ENCODE measurements around the gene CCM2. TPM values are rescaled to one million over a fixed set of nuclear protein-coding genes. Genes with fewer than 3 reads are reported as not detected.

Gene CCM2
- total and polyA plus RNA-seq, 2 experiments from 2014 or later: 24.9 to 40.1 TPM

DNA sequence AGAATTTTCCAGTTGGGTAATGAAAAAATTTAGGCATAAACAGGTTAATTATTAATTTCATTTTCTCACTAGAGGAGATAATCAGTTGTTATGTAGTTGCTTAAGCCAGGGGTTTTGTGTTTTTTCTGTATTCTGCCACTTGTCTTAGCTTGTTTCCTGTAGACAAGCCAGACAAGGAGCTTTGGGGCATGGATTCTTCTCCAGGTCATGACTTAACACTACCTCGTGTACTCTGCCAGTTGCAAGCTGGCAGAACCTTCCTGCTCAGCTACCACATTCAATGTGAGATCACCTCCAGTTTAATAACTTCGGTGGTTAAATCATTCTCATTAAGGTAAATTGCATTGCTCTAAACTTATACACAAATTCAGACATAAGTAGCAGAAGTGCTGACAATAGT lies 1.8 kb downstream of the CCM2 start:
- H3F3A ChIP-seq (replicated peaks; ENCODE audit: low read depth): peaks cover 8% of the 10 kb centered on the region; the same call in 1 of the 2 replicates
- peak overlapping the region; percentile 82 for H3K4me2 ChIP-seq
- H3K4me3 ChIP-seq: peak overlapping the region; percentile 70; the same call in 1 of the 2 replicates
- H2AFZ ChIP-seq: no peak overlapping the region
- Mint-ChIP-seq H3K9me3 (no peaks in the 10 kb centered on the region), H3K27ac (no peak overlapping the region), H3K27me3 (ENCODE audit: insufficient read depth, low read depth, poor library complexity) (peaks cover 12% of the 10 kb centered on the region), H3K4me3 (no peak overlapping the region), H3K36me3 (ENCODE audit: low read depth) (peaks cover 5% of the 10 kb centered on the region; the same call in 1 of the 3 replicates), H3K4me1 (peaks cover 11% of the 10 kb centered on the region; the same call in 2 of the 3 replicates)
- ATAC-seq: no peak
- H3K9me2 ChIP-seq (ENCODE audit: insufficient read depth): no peaks in the 10 kb centered on the region
- peaks cover 49% of the 10 kb centered on the region for H3K79me2 ChIP-seq (replicated peaks; ENCODE audit: insufficient read depth)
- peaks cover 12% of the 10 kb centered on the region for H4K20me1 ChIP-seq (replicated peaks; ENCODE audit: insufficient read depth)
- no peaks in the 10 kb centered on the region for H3K36me3 ChIP-seq (ENCODE audit: insufficient read depth)
- H3K27me3 ChIP-seq (ENCODE audit: insufficient read depth): no peaks in the 10 kb centered on the region
- DNase-seq (ENCODE audit: low spot score): no peak
- peaks cover 13% of the 10 kb centered on the region for H3K4me1 ChIP-seq (ENCODE audit: insufficient read depth)
- TF ChIP-seq, protein P1, sequence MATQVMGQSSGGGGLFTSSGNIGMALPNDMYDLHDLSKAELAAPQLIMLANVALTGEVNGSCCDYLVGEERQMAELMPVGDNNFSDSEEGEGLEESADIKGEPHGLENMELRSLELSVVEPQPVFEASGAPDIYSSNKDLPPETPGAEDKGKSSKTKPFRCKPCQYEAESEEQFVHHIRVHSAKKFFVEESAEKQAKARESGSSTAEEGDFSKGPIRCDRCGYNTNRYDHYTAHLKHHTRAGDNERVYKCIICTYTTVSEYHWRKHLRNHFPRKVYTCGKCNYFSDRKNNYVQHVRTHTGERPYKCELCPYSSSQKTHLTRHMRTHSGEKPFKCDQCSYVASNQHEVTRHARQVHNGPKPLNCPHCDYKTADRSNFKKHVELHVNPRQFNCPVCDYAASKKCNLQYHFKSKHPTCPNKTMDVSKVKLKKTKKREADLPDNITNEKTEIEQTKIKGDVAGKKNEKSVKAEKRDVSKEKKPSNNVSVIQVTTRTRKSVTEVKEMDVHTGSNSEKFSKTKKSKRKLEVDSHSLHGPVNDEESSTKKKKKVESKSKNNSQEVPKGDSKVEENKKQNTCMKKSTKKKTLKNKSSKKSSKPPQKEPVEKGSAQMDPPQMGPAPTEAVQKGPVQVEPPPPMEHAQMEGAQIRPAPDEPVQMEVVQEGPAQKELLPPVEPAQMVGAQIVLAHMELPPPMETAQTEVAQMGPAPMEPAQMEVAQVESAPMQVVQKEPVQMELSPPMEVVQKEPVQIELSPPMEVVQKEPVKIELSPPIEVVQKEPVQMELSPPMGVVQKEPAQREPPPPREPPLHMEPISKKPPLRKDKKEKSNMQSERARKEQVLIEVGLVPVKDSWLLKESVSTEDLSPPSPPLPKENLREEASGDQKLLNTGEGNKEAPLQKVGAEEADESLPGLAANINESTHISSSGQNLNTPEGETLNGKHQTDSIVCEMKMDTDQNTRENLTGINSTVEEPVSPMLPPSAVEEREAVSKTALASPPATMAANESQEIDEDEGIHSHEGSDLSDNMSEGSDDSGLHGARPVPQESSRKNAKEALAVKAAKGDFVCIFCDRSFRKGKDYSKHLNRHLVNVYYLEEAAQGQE (IDR thresholded peaks at IDR 0.05; ENCODE audit: unreplicated experiment): no peak
- TF ChIP-seq, protein P2, sequence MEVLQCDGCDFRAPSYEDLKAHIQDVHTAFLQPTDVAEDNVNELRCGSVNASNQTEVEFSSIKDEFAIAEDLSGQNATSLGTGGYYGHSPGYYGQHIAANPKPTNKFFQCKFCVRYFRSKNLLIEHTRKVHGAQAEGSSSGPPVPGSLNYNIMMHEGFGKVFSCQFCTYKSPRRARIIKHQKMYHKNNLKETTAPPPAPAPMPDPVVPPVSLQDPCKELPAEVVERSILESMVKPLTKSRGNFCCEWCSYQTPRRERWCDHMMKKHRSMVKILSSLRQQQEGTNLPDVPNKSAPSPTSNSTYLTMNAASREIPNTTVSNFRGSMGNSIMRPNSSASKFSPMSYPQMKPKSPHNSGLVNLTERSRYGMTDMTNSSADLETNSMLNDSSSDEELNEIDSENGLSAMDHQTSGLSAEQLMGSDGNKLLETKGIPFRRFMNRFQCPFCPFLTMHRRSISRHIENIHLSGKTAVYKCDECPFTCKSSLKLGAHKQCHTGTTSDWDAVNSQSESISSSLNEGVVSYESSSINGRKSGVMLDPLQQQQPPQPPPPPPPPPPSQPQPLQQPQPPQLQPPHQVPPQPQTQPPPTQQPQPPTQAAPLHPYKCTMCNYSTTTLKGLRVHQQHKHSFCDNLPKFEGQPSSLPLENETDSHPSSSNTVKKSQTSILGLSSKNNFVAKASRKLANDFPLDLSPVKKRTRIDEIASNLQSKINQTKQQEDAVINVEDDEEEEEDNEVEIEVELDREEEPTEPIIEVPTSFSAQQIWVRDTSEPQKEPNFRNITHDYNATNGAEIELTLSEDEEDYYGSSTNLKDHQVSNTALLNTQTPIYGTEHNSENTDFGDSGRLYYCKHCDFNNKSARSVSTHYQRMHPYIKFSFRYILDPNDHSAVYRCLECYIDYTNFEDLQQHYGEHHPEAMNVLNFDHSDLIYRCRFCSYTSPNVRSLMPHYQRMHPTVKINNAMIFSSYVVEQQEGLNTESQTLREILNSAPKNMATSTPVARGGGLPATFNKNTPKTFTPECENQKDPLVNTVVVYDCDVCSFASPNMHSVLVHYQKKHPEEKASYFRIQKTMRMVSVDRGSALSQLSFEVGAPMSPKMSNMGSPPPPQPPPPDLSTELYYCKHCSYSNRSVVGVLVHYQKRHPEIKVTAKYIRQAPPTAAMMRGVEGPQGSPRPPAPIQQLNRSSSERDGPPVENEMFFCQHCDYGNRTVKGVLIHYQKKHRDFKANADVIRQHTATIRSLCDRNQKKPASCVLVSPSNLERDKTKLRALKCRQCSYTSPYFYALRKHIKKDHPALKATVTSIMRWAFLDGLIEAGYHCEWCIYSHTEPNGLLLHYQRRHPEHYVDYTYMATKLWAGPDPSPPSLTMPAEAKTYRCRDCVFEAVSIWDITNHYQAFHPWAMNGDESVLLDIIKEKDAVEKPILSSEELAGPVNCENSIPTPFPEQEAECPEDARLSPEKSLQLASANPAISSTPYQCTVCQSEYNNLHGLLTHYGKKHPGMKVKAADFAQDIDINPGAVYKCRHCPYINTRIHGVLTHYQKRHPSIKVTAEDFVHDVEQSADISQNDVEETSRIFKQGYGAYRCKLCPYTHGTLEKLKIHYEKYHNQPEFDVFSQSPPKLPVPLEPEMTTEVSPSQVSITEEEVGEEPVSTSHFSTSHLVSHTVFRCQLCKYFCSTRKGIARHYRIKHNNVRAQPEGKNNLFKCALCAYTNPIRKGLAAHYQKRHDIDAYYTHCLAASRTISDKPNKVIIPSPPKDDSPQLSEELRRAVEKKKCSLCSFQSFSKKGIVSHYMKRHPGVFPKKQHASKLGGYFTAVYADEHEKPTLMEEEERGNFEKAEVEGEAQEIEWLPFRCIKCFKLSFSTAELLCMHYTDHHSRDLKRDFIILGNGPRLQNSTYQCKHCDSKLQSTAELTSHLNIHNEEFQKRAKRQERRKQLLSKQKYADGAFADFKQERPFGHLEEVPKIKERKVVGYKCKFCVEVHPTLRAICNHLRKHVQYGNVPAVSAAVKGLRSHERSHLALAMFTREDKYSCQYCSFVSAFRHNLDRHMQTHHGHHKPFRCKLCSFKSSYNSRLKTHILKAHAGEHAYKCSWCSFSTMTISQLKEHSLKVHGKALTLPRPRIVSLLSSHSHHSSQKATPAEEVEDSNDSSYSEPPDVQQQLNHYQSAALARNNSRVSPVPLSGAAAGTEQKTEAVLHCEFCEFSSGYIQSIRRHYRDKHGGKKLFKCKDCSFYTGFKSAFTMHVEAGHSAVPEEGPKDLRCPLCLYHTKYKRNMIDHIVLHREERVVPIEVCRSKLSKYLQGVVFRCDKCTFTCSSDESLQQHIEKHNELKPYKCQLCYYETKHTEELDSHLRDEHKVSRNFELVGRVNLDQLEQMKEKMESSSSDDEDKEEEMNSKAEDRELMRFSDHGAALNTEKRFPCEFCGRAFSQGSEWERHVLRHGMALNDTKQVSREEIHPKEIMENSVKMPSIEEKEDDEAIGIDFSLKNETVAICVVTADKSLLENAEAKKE (CRISPR knock-in tag; IDR thresholded peaks at IDR 0.05): no peak
- TF ChIP-seq POLR2AphosphoS5 (IDR thresholded peaks at IDR 0.05; ENCODE audit: low read depth) (no peak), STAT1 (IDR thresholded peaks at IDR 0.05; ENCODE audit: unreplicated experiment) (no peak), CREB1 (CRISPR knock-in tag; IDR thresholded peaks at IDR 0.05; ENCODE audit: low read depth) (no peak), NANOG (IDR thresholded peaks at IDR 0.05; ENCODE audit: borderline replicate concordance) (no peak), ZNF331 (CRISPR knock-in tag; IDR thresholded peaks at IDR 0.05; ENCODE audit: low read depth) (no peak), JUNB (IDR thresholded peaks at IDR 0.05; ENCODE audit: unreplicated experiment) (no peak), ZNF114 (CRISPR knock-in tag; IDR thresholded peaks at IDR 0.05) (no peak), EZH2phosphoT487 (IDR thresholded peaks at IDR 0.05; ENCODE audit: unreplicated experiment) (no peak)
- TF ChIP-seq, protein P3, sequence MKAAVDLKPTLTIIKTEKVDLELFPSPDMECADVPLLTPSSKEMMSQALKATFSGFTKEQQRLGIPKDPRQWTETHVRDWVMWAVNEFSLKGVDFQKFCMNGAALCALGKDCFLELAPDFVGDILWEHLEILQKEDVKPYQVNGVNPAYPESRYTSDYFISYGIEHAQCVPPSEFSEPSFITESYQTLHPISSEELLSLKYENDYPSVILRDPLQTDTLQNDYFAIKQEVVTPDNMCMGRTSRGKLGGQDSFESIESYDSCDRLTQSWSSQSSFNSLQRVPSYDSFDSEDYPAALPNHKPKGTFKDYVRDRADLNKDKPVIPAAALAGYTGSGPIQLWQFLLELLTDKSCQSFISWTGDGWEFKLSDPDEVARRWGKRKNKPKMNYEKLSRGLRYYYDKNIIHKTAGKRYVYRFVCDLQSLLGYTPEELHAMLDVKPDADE (IDR thresholded peaks at IDR 0.05): no peak
- no peak overlapping the region for H3K27ac ChIP-seq (ENCODE audit: low read depth)

Data from GM23338 (cell line).